ENCODE measurements around the gene EBLN1.
"Not testable (repeated sequence)": the region's sequence is repeated elsewhere in the genome, so short reads cannot be mapped to it uniquely, and the experiment has no call there.

Gene EBLN1

GRCh38 chr10:22228167-22228938 lies 10.5 kb upstream of the EBLN1 start:
- DNase-seq, result no peak

- DNase-seq, result no peak
These were observed 8.8 kb upstream of the EBLN1 start for GRCh38 chr10:22226599-22226998.

- peak; percentile 13 for DNase-seq
These were observed 4.7 kb upstream of the EBLN1 start for GRCh38 chr10:22222236-22223190.

- DNase-seq, result no peak
These were observed 1.5 kb upstream of the EBLN1 start for GRCh38 chr10:22219308-22219707.

GRCh38 chr10:22218448-22218847 lies 633 bp upstream of the EBLN1 start:
- DNase-seq, result no peak

- DNase-seq, result not testable (repeated sequence)
These were observed 731 bp downstream of the EBLN1 start for GRCh38 chr10:22217084-22217483.

- DNase-seq, result no peak
These were observed 7.5 kb downstream of the EBLN1 start for GRCh38 chr10:22210267-22210666.

GRCh38 chr10:22193945-22194344 lies 23.9 kb downstream of the EBLN1 start:
- DNase-seq, result no peak

GRCh38 chr10:22185586-22185985 lies 32.2 kb downstream of the EBLN1 start:
- no peak for DNase-seq

- no peak for DNase-seq
These were observed 33.9 kb downstream of the EBLN1 start for GRCh38 chr10:22183771-22184461.

GRCh38 chr10:22180724-22181123 lies 37.1 kb downstream of the EBLN1 start:
- DNase-seq, result no peak

- DNase-seq, result no peak
These were observed 43.4 kb downstream of the EBLN1 start for GRCh38 chr10:22174442-22174841.

- DNase-seq, result no peak
These were observed 46.7 kb downstream of the EBLN1 start for GRCh38 chr10:22171131-22171530.

GRCh38 chr10:22170582-22170981 lies 47.2 kb downstream of the EBLN1 start:
- no peak for DNase-seq

- DNase-seq, result no peak
These were observed 57.8 kb downstream of the EBLN1 start for GRCh38 chr10:22159979-22160378.

- DNase-seq, result no peak
These were observed 58.6 kb downstream of the EBLN1 start for GRCh38 chr10:22159180-22159579.

Data from stimulated activated CD4-positive, alpha-beta T cell treated with anti-CD3 and anti-CD28 coated beads, Interleukin-15, amount 100 ng/mL, for 24 hours (primary cell).